Naive thymus-derived CD4-positive, alpha-beta T cell (primary cell): Measurements from ENCODE around the gene SOHLH1. TPM values are rescaled to one million over a fixed set of nuclear protein-coding genes. Genes with fewer than 3 reads are reported as not detected.

Experiments used
- ATAC-seq: fragments of 150-1000 bp; cut with Tn5 transposase; 2 replicates; pipeline ENCODE4 v1.10.0; 2021; ENCODE audit warnings: mild to moderate bottlenecking, moderate library complexity
- CTCF ChIA-PET: fragments of 350-600 bp; sonication (Branson Sonifier 250); formaldehyde crosslinking; loops from one replicate; lab custom pipeline; 2021; ENCODE audit warnings: antibody characterized with exemption; lab: Charles Lee
- POLR2A ChIA-PET: fragments of 350-600 bp; sonication (Branson Sonifier 250); formaldehyde crosslinking; loops from one replicate; lab custom pipeline; 2021; ENCODE audit warnings: antibody characterized with exemption, inconsistent platforms; lab: Charles Lee
- DNase-seq, 9 donors: peaks; one replicate each; pipeline versions ENCODE4 v3.0.0 to v3.0.0-alpha.2; 2020 to 2022; ENCODE audit warnings: mixed read lengths in 1 of 9
- H3K27ac ChIP-seq: one replicate; pipeline ENCODE4 v1.7.0; 2013; ENCODE audit warnings: mild to moderate bottlenecking, low read depth, low read length, moderate library complexity
- H3K27me3 ChIP-seq, 2 donors: one replicate each; pipeline ENCODE4 v1.7.0; 2013; ENCODE audit warnings: low read length in 2 of 2, mild to moderate bottlenecking in 2 of 2, moderate library complexity in 2 of 2; ENCODE audit not compliant: control insufficient read depth in 2 of 2, insufficient read depth in 2 of 2
- H3K36me3 ChIP-seq, 3 experiments: 1 replicate in 2 of 3; 2 replicates in 1 of 3; pipeline ENCODE4 v1.7.0; 2013; ENCODE audit warnings: low read length in 3 of 3, mild to moderate bottlenecking in 3 of 3, moderate library complexity in 1 of 3; ENCODE audit not compliant: insufficient read depth in 3 of 3, control insufficient read depth in 2 of 3
- H3K4me1 ChIP-seq, 2 donors: one replicate each; pipeline ENCODE4 v1.7.0; 2013; ENCODE audit warnings: low read length in 2 of 2, mild to moderate bottlenecking in 2 of 2, moderate library complexity in 1 of 2; ENCODE audit not compliant: control insufficient read depth in 2 of 2, insufficient read depth in 2 of 2
- H3K4me3 ChIP-seq: 2 replicates; pipeline ENCODE4 v1.7.0; 2013; ENCODE audit warnings: mild to moderate bottlenecking, low read length
- H3K9me3 ChIP-seq, 3 experiments: 1 replicate in 2 of 3; 2 replicates in 1 of 3; pipeline ENCODE4 v1.7.0; 2013; ENCODE audit warnings: low read length in 3 of 3; ENCODE audit not compliant: control insufficient read depth in 2 of 3
- H3K27ac Mint-ChIP-seq, 9 donors: one replicate each; pipeline ENCODE4 v1.8.0; 2020 to 2022; ENCODE audit warnings: mixed read lengths in 9 of 9, mild to moderate bottlenecking in 8 of 9, moderate library complexity in 5 of 9, inconsistent platforms in 2 of 9
- H3K27me3 Mint-ChIP-seq, 5 donors: one replicate each; pipeline ENCODE4 v1.8.0; 2021 to 2022; ENCODE audit warnings: mixed read lengths in 5 of 5, mild to moderate bottlenecking in 1 of 5
- H3K36me3 Mint-ChIP-seq, 5 donors: one replicate each; pipeline ENCODE4 v1.8.0; 2020 to 2022; ENCODE audit warnings: mixed read lengths in 5 of 5, mild to moderate bottlenecking in 3 of 5, inconsistent platforms in 1 of 5
- H3K4me1 Mint-ChIP-seq, 7 donors: one replicate each; pipeline ENCODE4 v1.8.0; 2020 to 2022; ENCODE audit warnings: mixed read lengths in 7 of 7, mild to moderate bottlenecking in 3 of 7, inconsistent platforms in 1 of 7
- H3K4me3 Mint-ChIP-seq, 10 donors: one replicate each; pipeline ENCODE4 v1.8.0; 2020 to 2022; ENCODE audit warnings: mild to moderate bottlenecking in 10 of 10, mixed read lengths in 10 of 10, moderate library complexity in 6 of 10, inconsistent platforms in 2 of 10
- H3K9me3 Mint-ChIP-seq, 11 donors: one replicate each; pipeline ENCODE4 v1.8.0; 2020 to 2022; ENCODE audit warnings: mixed read lengths in 11 of 11, mild to moderate bottlenecking in 4 of 11, inconsistent platforms in 1 of 11, moderate library complexity in 1 of 11
- intact Hi-C, 2 donors: fragments of 100-400 bp; cut with micrococcal nuclease; formaldehyde crosslinking; loops; one replicate each; pipeline ENCODE4 v1.15.1; 2023
- polyA plus RNA-seq, 2 donors: library from polyadenylated mRNA; unstranded; fragments of 300-500 nt; fragmentation: Illumina TruSeq; gene quantifications; one replicate each; pipeline ENCODE4 v1.2.3, GENCODE V29; 2021
- total RNA-seq, 6 experiments: library from RNA in 5 of 6; stranded (reverse) in 5 of 6; gene quantifications; 1 replicate in 5 of 6; 2 replicates in 1 of 6; pipeline ENCODE4 v1.2.3 and lab custom pipeline; 2021 to 2026

SOHLH1 gene
- total and polyA plus RNA-seq, 7 experiments from 2014 or later: not detected

GRCh38 chr9:135743546-135744332 lies 44.5 kb upstream of the SOHLH1 start:
- CTCF ChIA-PET: no interaction called here
- no peaks in the 10 kb centered on the region for H3K36me3 ChIP-seq
- POLR2A ChIA-PET: no interaction called here
- no peak overlapping the region for H3K4me3 ChIP-seq
- intact Hi-C loops: no loop called here
- Mint-ChIP-seq H3K4me1 (no peaks in the 10 kb centered on the region), H3K27ac (no peak overlapping the region), H3K36me3 (no peaks in the 10 kb centered on the region), H3K27me3 (peaks cover 0 to 14% (median 8%) of the 10 kb centered on the region in 5 donors), H3K9me3 (no peaks in the 10 kb centered on the region), H3K4me3 (no peak overlapping the region)
- DNase-seq (no peak), ATAC-seq (no peak)
- no peaks in the 10 kb centered on the region for H3K27me3 ChIP-seq
- H3K9me3 ChIP-seq: no peaks in the 10 kb centered on the region
- H3K27ac ChIP-seq: no peak overlapping the region
- H3K4me1 ChIP-seq: no peaks in the 10 kb centered on the region

DNA sequence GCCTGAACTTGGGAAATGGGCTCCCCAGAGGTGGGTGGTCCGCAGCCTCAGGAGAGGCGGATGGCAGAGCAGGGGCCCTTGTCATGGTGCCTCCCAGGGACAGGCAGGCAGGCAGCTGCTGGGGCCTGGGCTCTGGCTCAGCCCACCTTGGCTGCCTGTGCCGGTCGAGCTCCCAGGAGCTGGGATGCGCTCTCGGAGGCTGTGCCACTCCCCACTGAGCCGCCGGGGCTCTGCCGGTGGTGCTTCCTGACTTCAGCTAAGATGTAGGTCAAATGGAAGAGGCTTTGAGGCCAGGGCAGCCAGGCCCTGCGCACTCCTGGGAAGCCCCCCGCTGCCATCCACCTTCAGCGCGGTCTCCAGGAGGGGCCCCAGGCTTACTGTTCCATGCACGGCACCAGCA lies 43.7 kb upstream of the SOHLH1 start:
- ATAC-seq (no peak), DNase-seq (no peak)
- H3K4me1 Mint-ChIP-seq: no peaks in the 10 kb centered on the region
- H3K4me3 Mint-ChIP-seq: no peak overlapping the region
- no peaks in the 10 kb centered on the region for H3K36me3 ChIP-seq
- H3K27me3 ChIP-seq: no peaks in the 10 kb centered on the region
- H3K9me3 ChIP-seq: no peaks in the 10 kb centered on the region
- no peaks in the 10 kb centered on the region for H3K9me3 Mint-ChIP-seq
- H3K4me3 ChIP-seq: no peak overlapping the region
- peaks cover 0 to 15% (median 8%) of the 10 kb centered on the region in 5 donors for H3K27me3 Mint-ChIP-seq
- ChIA-PET POLR2A (no interaction called here), CTCF (no interaction called here)
- no peak overlapping the region for H3K27ac ChIP-seq
- H3K36me3 Mint-ChIP-seq: no peaks in the 10 kb centered on the region
- intact Hi-C loops: no loop called here
- no peak overlapping the region for H3K27ac Mint-ChIP-seq
- H3K4me1 ChIP-seq: no peaks in the 10 kb centered on the region

DNA sequence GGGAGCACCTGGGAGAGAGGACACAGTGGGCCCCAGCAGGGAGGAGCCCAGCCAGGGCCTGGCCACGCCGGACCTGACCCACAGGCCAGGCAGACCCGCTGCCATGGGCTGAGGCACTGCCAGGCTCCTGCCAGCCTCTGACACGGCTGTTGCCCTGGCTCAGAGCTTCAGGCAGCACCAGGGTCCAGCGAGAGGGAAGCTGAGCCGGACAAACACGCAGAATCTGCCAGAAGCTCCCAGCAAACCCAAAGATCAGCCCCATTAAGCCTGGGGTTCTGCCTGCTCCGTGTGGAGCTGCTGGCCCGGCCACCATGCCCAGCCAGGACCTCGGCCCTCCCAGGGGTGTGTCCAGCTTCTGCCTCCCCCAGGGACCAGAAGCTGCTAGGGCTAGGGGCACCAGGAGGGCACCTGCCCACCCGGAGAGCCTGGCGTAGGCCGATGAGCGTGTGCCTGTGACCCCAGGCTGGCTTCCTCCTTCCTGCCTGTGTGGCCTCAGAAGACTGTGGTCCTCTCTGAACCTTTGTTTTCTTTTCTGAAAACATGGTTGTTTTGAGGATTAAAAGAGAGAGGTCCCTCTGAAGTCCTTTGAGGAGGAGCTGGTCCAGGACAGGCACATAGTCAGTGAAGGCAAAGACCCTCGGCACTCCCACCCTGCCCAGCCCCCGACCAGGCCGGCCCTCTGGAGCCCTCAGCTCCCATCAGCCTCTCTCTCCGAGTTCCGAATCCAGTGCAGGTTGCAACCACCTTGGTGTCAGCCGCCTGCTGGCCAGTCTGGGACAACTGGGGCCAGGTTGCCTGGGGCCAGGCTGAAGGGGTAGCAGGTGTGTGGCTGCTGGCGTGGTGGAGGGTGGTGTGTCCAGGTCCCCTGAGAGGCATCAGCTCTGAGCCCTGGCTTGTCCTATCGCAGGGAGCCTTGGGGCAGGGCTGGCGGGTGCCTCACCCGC lies 42.3 kb upstream of the SOHLH1 start:
- Histone ChIP-seq H3K27ac (no peak overlapping the region), H3K4me3 (no peak overlapping the region), H3K36me3 (no peaks in the 10 kb centered on the region), H3K9me3 (no peaks in the 10 kb centered on the region), H3K27me3 (no peaks in the 10 kb centered on the region), H3K4me1 (no peaks in the 10 kb centered on the region)
- no peak overlapping the region for H3K4me3 Mint-ChIP-seq
- ATAC-seq (no peak), DNase-seq (no peak)
- ChIA-PET POLR2A (no interaction called here), CTCF (no interaction called here)
- peaks cover 0 to 1% (median 0%) of the 10 kb centered on the region in 7 donors for H3K4me1 Mint-ChIP-seq
- no peak overlapping the region for H3K27ac Mint-ChIP-seq
- H3K27me3 Mint-ChIP-seq: peaks cover 5 to 22% (median 13%) of the 10 kb centered on the region in 5 donors
- no peaks in the 10 kb centered on the region for H3K9me3 Mint-ChIP-seq
- intact Hi-C loops: no loop called here
- no peaks in the 10 kb centered on the region for H3K36me3 Mint-ChIP-seq

- CTCF ChIA-PET: no interaction called here
Observed at GRCh38 chr9:135739271-135740220, 40.3 kb upstream of the SOHLH1 start.

DNA sequence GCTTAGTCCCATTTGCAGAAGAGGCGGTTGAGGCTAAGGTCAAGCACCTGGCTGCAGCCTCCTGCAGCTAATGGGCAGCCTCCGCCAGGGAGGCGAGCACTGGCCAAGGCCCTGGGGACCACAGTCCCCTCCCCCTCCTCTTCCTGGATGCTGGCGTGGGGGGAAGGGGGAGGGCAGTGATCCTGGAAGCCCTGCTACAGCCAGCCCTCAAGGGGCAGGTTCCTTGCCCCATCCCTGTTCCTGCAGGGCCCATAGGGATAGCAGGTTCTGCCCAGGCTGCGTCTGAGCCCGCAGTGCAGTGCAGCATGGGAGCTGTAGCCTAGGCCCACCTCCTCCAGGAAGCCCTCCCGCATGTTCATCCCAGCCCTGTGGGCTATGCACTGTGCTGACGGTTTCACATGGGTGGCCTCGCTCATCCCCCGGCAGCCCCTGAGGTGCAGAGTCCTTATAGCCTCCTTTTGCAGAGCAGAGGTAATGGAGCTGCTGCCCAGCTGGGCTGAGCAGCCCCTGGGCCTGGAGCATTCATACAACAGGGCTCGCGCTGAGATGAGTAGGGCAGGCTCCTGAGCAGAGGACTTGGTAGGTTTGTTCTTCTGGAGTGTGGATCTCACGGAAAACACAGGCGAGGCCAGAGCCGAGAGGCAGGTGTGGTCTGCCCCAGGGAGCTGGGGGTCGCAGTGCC lies 38.7 kb upstream of the SOHLH1 start:
- H3K27me3 Mint-ChIP-seq: peaks cover 5 to 22% (median 14%) of the 10 kb centered on the region in 5 donors
- H3K4me3 ChIP-seq: no peak overlapping the region
- H3K36me3 ChIP-seq: no peaks in the 10 kb centered on the region
- no peaks in the 10 kb centered on the region for H3K4me1 ChIP-seq
- no peak for DNase-seq
- peaks cover 0 to 3% (median 0%) of the 10 kb centered on the region in 7 donors for H3K4me1 Mint-ChIP-seq
- no peaks in the 10 kb centered on the region for H3K36me3 Mint-ChIP-seq
- POLR2A ChIA-PET: no interaction called here
- H3K9me3 Mint-ChIP-seq: peaks cover 0 to 2% (median 0%) of the 10 kb centered on the region in 11 donors
- H3K9me3 ChIP-seq: no peaks in the 10 kb centered on the region
- CTCF ChIA-PET: no interaction called here
- H3K4me3 Mint-ChIP-seq: no peak overlapping the region
- no peak overlapping the region for H3K27ac Mint-ChIP-seq
- no peak for ATAC-seq
- intact Hi-C loops: no loop called here
- H3K27ac ChIP-seq: no peak overlapping the region
- no peaks in the 10 kb centered on the region for H3K27me3 ChIP-seq

More at GRCh38 chr9:135739271-135740220, 40.3 kb upstream of the SOHLH1 start:
- Mint-ChIP-seq H3K4me1 (peaks cover 0 to 1% (median 0%) of the 10 kb centered on the region in 7 donors), H3K27ac (no peak overlapping the region), H3K4me3 (no peak overlapping the region), H3K27me3 (peaks cover 5 to 22% (median 13%) of the 10 kb centered on the region in 5 donors), H3K9me3 (no peaks in the 10 kb centered on the region), H3K36me3 (no peaks in the 10 kb centered on the region)
- POLR2A ChIA-PET: no interaction called here
- Histone ChIP-seq H3K9me3 (no peaks in the 10 kb centered on the region), H3K27ac (no peak overlapping the region), H3K27me3 (no peaks in the 10 kb centered on the region), H3K36me3 (no peaks in the 10 kb centered on the region), H3K4me1 (no peaks in the 10 kb centered on the region), H3K4me3 (no peak overlapping the region)
- DNase-seq (no peak), ATAC-seq (no peak)
- intact Hi-C loops: no loop called here
